ENCODE results near the gene EPB41L2. TPM values are rescaled to one million over a fixed set of nuclear protein-coding genes. Genes with fewer than 3 reads are reported as not detected.

The EPB41L2 gene
- total RNA-seq, 4 donors from 2014 or later = 45.3 to 102 (median 61.9) TPM

- no peaks in the 10 kb centered on the region for H3K9me3 ChIP-seq
- no peak for DNase-seq
- in situ Hi-C loops (cut with MboI; ENCODE audit: low pct_ligation_motif_present in 1 of 4, low pct_unique_long_range_greater_than_20kb in 1 of 4, low sequenced_read_pairs in 3 of 4) = no loop called here
- no peaks in the 10 kb centered on the region for H3K36me3 ChIP-seq
- H3K4me3 ChIP-seq = no peak overlapping the region
- TF ChIP-seq CTCF (IDR thresholded peaks at IDR 0.05) = no peak
- TF ChIP-seq EP300 (IDR thresholded peaks at IDR 0.05; ENCODE audit: low read depth) = no peak
- TF ChIP-seq POLR2A (IDR thresholded peaks at IDR 0.05) = no peak
- no peak for TF ChIP-seq POLR2AphosphoS5 (IDR thresholded peaks at IDR 0.05)
- intact Hi-C loops (cut with DNase I; ENCODE audit: low total_unique reads) = no loop called here
- peaks cover 0 to 38% (median 14%) of the 10 kb centered on the region in 4 donors for H3K4me1 ChIP-seq
- 78 to 89% methylated on average over 4 of the region's 4 CpGs for WGBS, 2 donors (ENCODE audit: low coverage in 1 of 2)
- no peaks in the 10 kb centered on the region for H3K27me3 ChIP-seq
- no peak overlapping the region for H3K27ac ChIP-seq
Observed at GRCh38 chr6:131039345-131039680, 23.7 kb downstream of the EPB41L2 start.

GRCh38 chr6:131038597-131039344 is 24.3 kb downstream of the EPB41L2 start:
- intact Hi-C loops (cut with DNase I; ENCODE audit: low total_unique reads) (no loop called here), in situ Hi-C loops (cut with MboI; ENCODE audit: low pct_ligation_motif_present in 1 of 4, low pct_unique_long_range_greater_than_20kb in 1 of 4, low sequenced_read_pairs in 3 of 4) (no loop called here)
- no peak overlapping the region for H3K27ac ChIP-seq
- 56 to 77% methylated on average over 5 of the region's 5 CpGs for WGBS, 2 donors (ENCODE audit: low coverage in 1 of 2)
- no peak for DNase-seq
- no peaks in the 10 kb centered on the region for H3K36me3 ChIP-seq
- no peaks in the 10 kb centered on the region for H3K9me3 ChIP-seq
- peaks cover 0 to 38% (median 14%) of the 10 kb centered on the region in 4 donors for H3K4me1 ChIP-seq
- TF ChIP-seq CTCF (IDR thresholded peaks at IDR 0.05) (no peak), EP300 (IDR thresholded peaks at IDR 0.05; ENCODE audit: low read depth) (no peak)
- H3K27me3 ChIP-seq = no peaks in the 10 kb centered on the region
- H3K4me3 ChIP-seq = no peak overlapping the region

- 80 to 93% methylated on average over 6 to 8 of the region's 8 CpGs for WGBS, 2 donors (ENCODE audit: low coverage in 1 of 2)
- in situ Hi-C loops (cut with MboI; ENCODE audit: low pct_ligation_motif_present in 1 of 4, low pct_unique_long_range_greater_than_20kb in 1 of 4, low sequenced_read_pairs in 3 of 4) = no loop called here
- no peaks in the 10 kb centered on the region for H3K36me3 ChIP-seq
- H3K9me3 ChIP-seq = no peaks in the 10 kb centered on the region
- TF ChIP-seq POLR2AphosphoS5 (IDR thresholded peaks at IDR 0.05) = no peak
- no peak for TF ChIP-seq EP300 (IDR thresholded peaks at IDR 0.05; ENCODE audit: low read depth)
- no peak for TF ChIP-seq CTCF (IDR thresholded peaks at IDR 0.05)
- no peak for TF ChIP-seq POLR2A (IDR thresholded peaks at IDR 0.05)
- DNase-seq = no peak
- peaks cover 0 to 43% (median 14%) of the 10 kb centered on the region in 4 donors for H3K4me1 ChIP-seq
- no peak overlapping the region for H3K27ac ChIP-seq
- intact Hi-C loops (cut with DNase I; ENCODE audit: low total_unique reads) = no loop called here
- no peaks in the 10 kb centered on the region for H3K27me3 ChIP-seq
- no peak overlapping the region for H3K4me3 ChIP-seq
Observed at GRCh38 chr6:131037194-131037897, 25.7 kb downstream of the EPB41L2 start.

- 88 to 96% methylated on average over 2 of the region's 2 CpGs for WGBS, 2 donors (ENCODE audit: low coverage in 1 of 2)
- intact Hi-C loops (cut with DNase I; ENCODE audit: low total_unique reads) = no loop called here
- in situ Hi-C loops (cut with MboI; ENCODE audit: low pct_ligation_motif_present in 1 of 4, low pct_unique_long_range_greater_than_20kb in 1 of 4, low sequenced_read_pairs in 3 of 4) = no loop called here
Observed at GRCh38 chr6:131036601-131037000, 26.4 kb downstream of the EPB41L2 start.

More at GRCh38 chr6:131036601-131037000, 26.4 kb downstream of the EPB41L2 start:
- Histone ChIP-seq H3K36me3 (no peaks in the 10 kb centered on the region), H3K4me1 (peaks cover 0 to 41% (median 14%) of the 10 kb centered on the region in 4 donors), H3K27ac (no peak overlapping the region), H3K9me3 (no peaks in the 10 kb centered on the region), H3K4me3 (no peak overlapping the region), H3K27me3 (no peaks in the 10 kb centered on the region)
- no peak for DNase-seq
- no peak for TF ChIP-seq EP300 (IDR thresholded peaks at IDR 0.05; ENCODE audit: low read depth)
